ENCODE measurements around the gene CHST1.

DNA sequence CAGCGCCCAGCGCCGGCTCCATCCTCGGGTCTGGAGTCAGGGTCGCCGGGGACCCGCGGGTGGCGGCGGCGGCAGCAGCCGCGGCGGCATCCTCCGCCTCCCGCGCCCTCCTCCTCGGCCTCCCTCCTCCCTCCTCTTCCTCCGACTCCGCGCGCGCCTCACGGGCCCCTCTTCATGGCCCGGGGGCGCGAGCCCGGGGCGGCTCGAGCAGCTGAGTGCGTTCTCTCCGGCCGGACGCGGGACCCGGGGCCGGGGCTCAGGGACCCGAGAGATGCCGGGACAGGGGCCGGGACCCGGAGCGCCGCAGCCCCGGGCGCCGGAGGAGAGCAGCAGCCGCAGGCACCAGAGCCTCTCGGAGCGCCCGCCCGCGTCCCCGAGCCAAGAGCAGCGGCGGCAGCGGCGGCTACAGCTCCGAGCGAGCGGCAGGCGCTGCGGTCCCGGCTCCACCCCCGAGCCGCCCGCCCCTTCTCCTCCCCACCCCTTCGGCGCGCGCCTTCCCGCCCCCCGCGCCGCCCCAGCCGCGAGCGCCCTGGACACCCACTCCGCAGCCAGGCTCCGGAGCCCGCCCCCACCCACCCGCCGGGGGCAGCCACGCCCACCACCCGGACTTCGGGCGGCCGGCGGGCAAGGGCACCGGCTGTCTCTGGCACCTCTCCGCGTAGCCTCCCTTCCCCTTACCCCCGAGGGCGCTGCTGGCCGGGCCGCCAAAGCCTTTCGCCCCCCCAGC is at the start of gene CHST1:
- TF ChIP-seq, protein P1, sequence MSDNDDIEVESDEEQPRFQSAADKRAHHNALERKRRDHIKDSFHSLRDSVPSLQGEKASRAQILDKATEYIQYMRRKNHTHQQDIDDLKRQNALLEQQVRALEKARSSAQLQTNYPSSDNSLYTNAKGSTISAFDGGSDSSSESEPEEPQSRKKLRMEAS (IDR thresholded peaks at IDR 0.05), result no peak
- TF ChIP-seq TCF12 (IDR thresholded peaks at IDR 0.05; ENCODE audit: low read depth) (no peak; the same call in 1 of the 2 replicates), EGR1 (IDR thresholded peaks at IDR 0.05) (no peak), TAF1 (IDR thresholded peaks at IDR 0.05; ENCODE audit: low read depth) (0 out of 2 replicates have a peak, but pooled peaks have one; percentile 13), EP300 (IDR thresholded peaks at IDR 0.05; ENCODE audit: borderline replicate concordance) (no peak)
- TF ChIP-seq, protein P2, sequence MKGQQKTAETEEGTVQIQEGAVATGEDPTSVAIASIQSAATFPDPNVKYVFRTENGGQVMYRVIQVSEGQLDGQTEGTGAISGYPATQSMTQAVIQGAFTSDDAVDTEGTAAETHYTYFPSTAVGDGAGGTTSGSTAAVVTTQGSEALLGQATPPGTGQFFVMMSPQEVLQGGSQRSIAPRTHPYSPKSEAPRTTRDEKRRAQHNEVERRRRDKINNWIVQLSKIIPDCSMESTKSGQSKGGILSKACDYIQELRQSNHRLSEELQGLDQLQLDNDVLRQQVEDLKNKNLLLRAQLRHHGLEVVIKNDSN (IDR thresholded peaks at IDR 0.05), result no peak

Data from Ishikawa (cell line).